HG03280 (cell line): ENCODE results near the gene F8.
"Not testable (repeated sequence)": the region's sequence is repeated elsewhere in the genome, so short reads cannot be mapped to it uniquely, and the experiment has no call there.

Source experiments
- ATAC-seq: cut with Tn5 transposase; IDR thresholded peaks from one replicate; pipeline ENCODE4 v1.9.1; 2021; ENCODE audit warnings: mild to moderate bottlenecking, moderate library complexity; ENCODE audit not compliant: unreplicated experiment

Gene F8

GRCh38 chrX:154819771-154820341 is 202.7 kb downstream of the F8 start:
- no peak for ATAC-seq

DNA sequence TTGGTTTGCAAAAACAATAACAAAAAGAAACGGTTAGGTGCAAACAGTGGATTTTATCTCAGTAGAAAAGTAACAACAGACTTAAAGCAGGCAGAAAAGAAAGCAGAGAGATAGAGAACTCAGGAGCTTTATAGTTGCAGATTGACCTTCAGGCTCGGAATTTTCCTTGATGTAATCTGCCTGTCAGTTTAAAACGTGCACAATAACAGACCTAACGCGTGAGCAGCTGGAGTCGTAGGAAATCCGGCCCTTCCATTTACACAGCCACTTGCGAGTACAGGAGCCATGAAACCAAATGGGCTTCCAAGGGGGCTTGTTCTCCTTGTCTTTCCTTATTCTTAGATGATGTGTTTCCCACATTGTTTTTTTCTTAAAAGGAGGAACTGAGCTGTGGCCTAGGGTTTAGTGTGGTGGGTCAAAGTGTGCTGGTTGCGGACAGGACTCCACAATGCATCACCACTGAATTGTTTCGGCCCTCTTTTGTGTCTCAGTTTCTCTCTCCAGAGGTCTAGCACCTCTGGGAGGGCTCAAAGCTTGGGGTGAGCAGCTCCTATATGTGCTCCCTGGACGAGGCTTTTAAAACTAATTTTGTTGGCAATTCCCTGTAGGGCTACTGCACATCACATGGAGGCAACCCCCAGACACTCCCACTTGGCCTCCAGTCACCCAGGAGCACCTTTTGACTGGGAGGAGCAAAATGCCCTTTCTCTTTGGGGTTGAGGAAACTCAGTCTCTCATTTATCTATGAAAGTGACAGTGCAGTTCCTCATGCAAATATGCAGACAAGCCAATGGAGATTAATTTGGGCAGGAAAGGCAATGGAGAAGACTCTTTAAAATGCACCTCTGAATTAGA is 203.4 kb downstream of the F8 start:
- ATAC-seq = no peak

- not testable (repeated sequence) for ATAC-seq
Measured at GRCh38 chrX:154817048-154817618, 205.4 kb downstream of the F8 start.

- not testable (repeated sequence) for ATAC-seq
Measured at GRCh38 chrX:154816326-154816898, 206.1 kb downstream of the F8 start.

GRCh38 chrX:154815274-154815818 is 207.2 kb downstream of the F8 start:
- ATAC-seq = no peak

DNA sequence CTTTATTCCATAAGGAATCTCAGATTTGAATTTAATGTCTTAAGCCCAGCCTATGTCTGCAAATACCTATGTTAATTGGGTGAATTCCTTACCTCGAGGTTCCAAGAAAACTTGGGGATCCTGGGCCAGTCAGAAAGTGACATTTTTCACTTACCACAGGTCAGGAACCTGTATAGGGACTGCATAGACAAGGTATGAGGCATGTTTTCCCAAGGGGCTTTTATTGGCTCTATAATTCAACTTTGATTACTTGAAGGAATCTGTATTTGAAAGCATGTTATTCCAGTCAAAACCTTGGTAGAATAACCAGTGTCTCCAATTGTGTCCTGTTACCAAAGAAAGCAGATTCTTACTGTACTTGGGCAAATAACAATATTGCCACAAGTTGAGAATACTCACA is 208.7 kb downstream of the F8 start:
- ATAC-seq = no peak

DNA sequence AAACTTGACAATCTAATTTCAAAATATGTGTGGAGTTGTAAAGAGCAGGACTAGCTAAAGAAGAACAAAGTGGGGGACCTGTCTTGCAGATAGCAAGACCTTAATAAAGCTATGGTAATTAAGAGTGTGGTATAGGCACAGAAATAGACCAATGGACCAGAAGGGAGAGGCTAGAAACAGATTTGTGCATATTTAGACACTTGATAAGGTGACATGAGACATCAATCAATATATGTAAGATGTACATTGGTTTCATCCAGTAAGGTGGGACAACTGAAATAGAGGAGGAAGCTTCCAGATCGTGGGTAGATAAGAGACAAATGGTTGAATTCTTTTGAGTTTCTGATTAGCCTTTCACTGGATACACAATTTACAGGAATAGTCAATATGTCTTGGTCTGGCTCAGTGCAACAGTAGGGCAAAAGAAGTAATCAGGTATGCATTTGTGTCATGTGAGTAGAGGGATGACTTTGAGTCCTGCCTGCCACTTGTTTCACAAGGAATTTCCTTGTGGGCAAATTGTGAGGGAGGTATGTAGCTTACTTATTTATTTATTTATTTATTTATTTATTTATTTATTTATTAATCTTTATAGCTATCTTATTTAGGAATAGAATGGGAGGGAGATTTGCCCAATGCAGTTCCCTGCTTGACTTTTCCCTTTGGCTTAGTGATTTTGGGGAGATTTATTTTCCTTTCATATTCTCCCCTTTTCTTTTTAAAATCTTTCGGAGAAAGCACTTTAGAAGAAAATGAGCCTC is 210.0 kb downstream of the F8 start:
- no peak for ATAC-seq

DNA sequence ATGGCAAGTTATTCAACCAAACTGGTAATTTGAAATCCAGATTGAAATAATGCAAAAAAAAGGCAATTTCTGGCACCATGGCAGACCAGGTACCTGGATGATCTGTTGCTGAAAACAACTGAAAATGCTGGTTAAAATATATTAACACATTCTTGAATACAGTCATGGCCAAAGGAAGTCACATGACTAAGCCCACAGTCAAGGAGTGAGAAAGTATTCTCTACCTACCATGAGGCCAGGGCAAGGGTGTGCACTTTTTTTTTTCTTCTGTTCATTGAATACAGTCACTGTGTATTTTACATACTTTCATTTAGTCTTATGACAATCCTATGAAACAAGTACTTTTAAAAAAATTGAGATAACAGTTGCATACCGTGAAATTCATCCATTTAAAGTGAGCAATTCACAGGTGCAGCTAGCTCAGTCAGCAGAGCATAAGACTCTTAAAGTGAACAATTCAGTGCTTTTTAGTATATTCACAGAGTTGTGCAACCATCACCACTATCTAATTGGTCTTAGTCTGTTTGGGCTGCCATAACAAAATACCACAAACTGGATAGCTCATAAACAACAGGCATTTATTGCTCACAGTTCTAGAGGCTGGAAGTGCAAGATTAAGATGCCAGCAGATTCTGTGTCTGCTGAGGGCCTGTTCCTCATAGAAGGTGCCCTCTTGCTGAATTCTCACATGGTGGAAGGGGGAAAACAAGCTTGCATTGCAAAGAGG is 212.4 kb downstream of the F8 start:
- ATAC-seq = no peak

- no peak for ATAC-seq
Measured at GRCh38 chrX:154806837-154807501, 215.6 kb downstream of the F8 start.

DNA sequence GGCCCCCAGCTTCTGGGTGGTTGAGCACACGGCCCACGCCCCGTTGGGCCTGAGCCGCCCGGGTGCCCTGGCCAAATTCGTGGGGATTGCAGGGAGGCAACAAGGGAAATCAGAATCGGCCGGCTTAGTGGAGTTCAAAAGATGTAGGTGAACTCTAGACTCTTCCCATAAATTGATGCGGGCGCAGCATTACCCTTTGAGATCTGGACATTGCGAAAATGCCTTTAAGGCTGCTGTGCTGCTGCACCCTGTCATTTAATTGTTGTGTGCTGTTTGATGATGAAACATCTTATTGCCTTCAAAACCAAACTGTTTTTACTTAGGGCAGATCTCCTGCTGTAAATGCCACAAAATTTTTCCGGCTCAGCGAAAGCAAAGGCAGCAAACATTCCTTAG is 216.8 kb downstream of the F8 start:
- no peak for ATAC-seq

DNA sequence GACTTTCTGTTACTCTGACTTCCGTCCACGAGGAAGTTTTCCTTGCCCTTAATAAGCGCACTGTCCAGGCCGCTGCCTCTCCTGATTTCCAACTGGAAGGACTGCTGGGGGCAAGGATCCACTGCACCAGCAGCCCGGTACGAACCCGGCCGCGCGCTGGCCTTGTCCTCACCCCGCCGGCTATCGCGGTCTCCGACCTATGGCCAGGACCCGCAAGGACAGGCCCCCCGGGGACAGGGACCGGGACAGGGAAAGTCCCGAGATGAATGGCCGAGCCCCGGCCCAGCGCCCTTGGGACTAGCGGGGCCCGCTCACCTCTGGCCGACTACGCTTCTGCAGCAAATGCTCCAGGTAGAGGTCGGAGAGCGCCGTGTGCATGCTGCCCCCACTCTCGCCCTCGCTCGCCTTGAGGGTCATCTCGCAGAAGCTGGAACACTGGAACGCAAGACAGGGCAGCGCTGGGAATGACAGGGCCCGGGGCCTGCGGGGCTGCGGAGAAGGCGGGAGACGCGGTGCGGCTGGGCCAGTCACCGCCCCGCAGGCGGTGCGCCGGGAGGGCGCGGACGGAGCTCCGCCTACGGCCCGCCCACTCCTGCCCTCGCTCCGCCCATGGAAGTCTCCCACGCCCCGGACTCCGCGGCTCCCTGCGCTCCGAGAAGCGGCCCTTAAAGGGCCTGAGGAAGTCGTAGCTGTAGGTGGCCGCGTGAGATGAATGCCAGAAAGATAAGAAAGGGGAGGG is 217.4 kb downstream of the F8 start, which contains the start of gene MPP1:
Gene MPP1, minus strand, starts transcription at position 529 of the 739 bp plus-strand sequence. Its CDS starts 112 bp downstream, at position 417.
- ATAC-seq = peak; percentile 97

GRCh38 chrX:154804261-154804956 is 218.1 kb downstream of the F8 start:
- no peak for ATAC-seq

GRCh38 chrX:154802947-154803346 is 219.6 kb downstream of the F8 start:
- ATAC-seq = no peak

DNA sequence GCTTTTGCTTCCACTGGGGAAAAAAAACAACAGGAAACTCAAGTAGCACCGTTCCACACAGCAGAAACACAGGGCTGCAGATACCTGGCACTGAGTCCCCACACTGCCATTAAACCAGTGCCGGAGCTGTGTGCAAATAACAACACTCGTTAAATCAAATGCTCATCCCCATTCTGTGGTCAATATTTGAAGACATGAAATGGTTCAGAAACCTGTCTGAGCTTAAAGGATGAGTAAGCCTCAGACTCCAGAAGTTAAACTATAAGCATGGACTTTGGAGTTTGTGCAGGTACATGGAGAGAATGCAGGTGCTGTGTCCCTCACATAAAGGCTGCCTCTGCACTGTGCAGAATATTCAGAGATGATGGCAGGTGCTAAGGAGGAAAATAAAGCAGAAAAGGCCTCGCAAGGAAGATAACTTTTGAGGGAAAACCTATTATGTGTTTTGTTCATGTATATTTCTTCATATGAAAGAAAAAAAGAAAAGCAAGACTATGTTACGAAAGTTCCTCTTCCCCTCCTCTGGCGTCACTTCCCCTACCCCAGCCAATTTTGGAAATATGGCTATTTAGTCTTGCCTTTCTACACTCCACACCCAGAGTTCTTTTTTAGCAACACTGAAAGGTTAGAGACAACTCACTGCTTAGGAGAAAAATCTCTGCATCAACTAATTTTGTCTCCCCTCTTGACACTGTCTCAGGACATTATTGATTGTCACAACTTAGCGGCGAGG is 221.9 kb downstream of the F8 start:
- ATAC-seq = no peak

GRCh38 chrX:154799556-154800348 is 222.8 kb downstream of the F8 start:
- no peak for ATAC-seq

GRCh38 chrX:154797006-154797405 is 225.5 kb downstream of the F8 start:
- ATAC-seq = no peak

DNA sequence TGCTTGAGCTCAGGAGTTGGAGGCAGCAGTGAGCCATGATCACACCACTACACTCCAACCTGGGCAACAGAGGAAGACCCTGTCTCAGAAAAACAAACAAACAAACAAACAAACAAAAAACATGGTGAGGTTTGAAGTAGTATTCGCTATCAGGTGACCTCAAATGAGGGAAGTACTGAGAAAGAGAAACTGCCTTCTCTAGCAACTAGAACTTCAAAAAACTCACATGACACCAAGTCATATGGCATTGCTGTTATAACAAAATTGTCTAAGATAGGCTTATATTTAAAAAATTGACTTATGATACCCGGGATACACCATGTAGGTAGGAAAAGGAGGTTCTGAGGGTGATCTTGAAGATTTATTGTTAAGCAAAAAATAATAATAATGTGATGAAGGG is 227.5 kb downstream of the F8 start:
- ATAC-seq = no peak
